Esophagus squamous epithelium (tissue), 5 donors: ENCODE measurements around the gene ZFAND3. TPM values are rescaled to one million over a fixed set of nuclear protein-coding genes. Genes with fewer than 3 reads are reported as not detected.
A peak's percentile ranks its signal among the peaks of the same experiment; 100 is the strongest.

Experiments used
- DNase-seq: peaks from one replicate; lab custom pipeline; 2025; lab: John Stamatoyannopoulos, UW
- H3K27ac ChIP-seq, 4 donors: fragments of 200-600 bp; sonication (generic); one replicate each; pipeline ENCODE4 v1.5.1; 2016 to 2019; ENCODE audit warnings: mild to moderate bottlenecking in 1 of 4
- H3K27me3 ChIP-seq, 4 donors: fragments of 200-600 bp; sonication (generic); 1 replicate in 3 of 4; 2 replicates in 1 of 4; pipeline versions ENCODE4 v1.5.1 to v1.6.0; 2017 to 2021; ENCODE audit warnings: antibody characterized with exemption in 1 of 4
- H3K36me3 ChIP-seq, 3 donors: fragments of 200-600 bp; sonication (generic); one replicate each; pipeline ENCODE4 v1.5.1; 2016 to 2019
- H3K4me1 ChIP-seq, 3 donors: fragments of 200-600 bp; sonication (generic); one replicate each; pipeline ENCODE4 v1.5.1; 2017 to 2019
- H3K4me3 ChIP-seq, 4 donors: fragments of 200-600 bp; sonication (generic); 1 replicate in 3 of 4; 2 replicates in 1 of 4; pipeline ENCODE4 v1.5.1; 2016 to 2019; ENCODE audit warnings: mild to moderate bottlenecking in 2 of 4, moderate library complexity in 1 of 4
- H3K9me3 ChIP-seq, 3 donors: fragments of 200-600 bp; sonication (generic); one replicate each; pipeline ENCODE4 v1.5.1; 2016 to 2019
- POLR2A ChIP-seq, 4 donors: fragments of 450-650 bp; IDR thresholded peaks; one replicate each; pipeline ENCODE4 v1.6.1; 2017; ENCODE audit warnings: antibody characterized with exemption in 4 of 4, mild to moderate bottlenecking in 4 of 4, moderate library complexity in 3 of 4
- WGBS, 2 donors: methylation state at CpG; one replicate each; pipeline ENCODE4 v1.1.5; 2018; 5-methylcytosine and 5-hydroxymethylcytosine counted together
- intact Hi-C: fragments of 100-400 bp; cut with DNase I; formaldehyde crosslinking; loops from one replicate; pipeline ENCODE4 v1.15.0; 2022
- total RNA-seq, 4 donors: library from RNA; depleted of rRNA; stranded (reverse); fragments of >200 nt; gene quantifications; one replicate each; pipeline ENCODE4 v1.1.0, GENCODE V29; 2016
- TF ChIP-seq, protein P1 (sequence below), 6 experiments: fragments of 450-650 bp in 4 of 6; fragments of 200-600 bp in 2 of 6; sonication (generic) in 2 of 6; IDR thresholded peaks; one replicate each; pipeline ENCODE4 v1.5.1; 2016 to 2019; ENCODE audit warnings: antibody characterized with exemption in 6 of 6, mild to moderate bottlenecking in 4 of 6, moderate library complexity in 4 of 6
- donor health status: DM: yes; HTN: yes; CAD: no.

ZFAND3 gene
- total RNA-seq, 4 donors from 2014 or later = 15.7 to 23.8 (median 20.9) TPM

DNA sequence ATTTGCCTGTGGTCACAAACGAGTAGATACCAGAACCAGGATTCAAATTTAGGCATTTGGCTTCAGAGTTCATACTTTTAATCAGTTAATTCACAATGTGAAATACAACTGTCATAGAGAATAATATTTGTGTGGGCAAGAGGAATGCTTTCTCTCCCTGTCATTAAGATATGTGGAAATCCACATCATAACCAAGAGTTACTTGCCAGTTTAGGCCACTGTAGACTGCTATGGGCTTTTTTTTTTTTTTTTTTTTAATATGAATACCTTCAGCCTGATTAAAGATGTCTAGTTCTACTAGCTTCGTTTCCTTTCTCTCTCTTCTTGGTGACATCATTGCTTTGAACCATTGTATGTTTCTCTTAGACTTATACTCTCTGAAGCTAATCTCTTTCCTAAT, 244.9 kb downstream of the ZFAND3 start:
- no peak for DNase-seq
- 63 to 74% methylated on average over 2 of the region's 2 CpGs for WGBS, 2 donors
- Histone ChIP-seq H3K9me3 (no peaks in the 10 kb centered on the region), H3K36me3 (peaks cover 3 to 50% (median 9%) of the 10 kb centered on the region in 3 donors), H3K27me3 (no peaks in the 10 kb centered on the region), H3K27ac (no peak overlapping the region), H3K4me3 (no peak overlapping the region), H3K4me1 (peaks cover 0 to 16% (median 0%) of the 10 kb centered on the region in 3 donors)
- TF ChIP-seq, protein P1, sequence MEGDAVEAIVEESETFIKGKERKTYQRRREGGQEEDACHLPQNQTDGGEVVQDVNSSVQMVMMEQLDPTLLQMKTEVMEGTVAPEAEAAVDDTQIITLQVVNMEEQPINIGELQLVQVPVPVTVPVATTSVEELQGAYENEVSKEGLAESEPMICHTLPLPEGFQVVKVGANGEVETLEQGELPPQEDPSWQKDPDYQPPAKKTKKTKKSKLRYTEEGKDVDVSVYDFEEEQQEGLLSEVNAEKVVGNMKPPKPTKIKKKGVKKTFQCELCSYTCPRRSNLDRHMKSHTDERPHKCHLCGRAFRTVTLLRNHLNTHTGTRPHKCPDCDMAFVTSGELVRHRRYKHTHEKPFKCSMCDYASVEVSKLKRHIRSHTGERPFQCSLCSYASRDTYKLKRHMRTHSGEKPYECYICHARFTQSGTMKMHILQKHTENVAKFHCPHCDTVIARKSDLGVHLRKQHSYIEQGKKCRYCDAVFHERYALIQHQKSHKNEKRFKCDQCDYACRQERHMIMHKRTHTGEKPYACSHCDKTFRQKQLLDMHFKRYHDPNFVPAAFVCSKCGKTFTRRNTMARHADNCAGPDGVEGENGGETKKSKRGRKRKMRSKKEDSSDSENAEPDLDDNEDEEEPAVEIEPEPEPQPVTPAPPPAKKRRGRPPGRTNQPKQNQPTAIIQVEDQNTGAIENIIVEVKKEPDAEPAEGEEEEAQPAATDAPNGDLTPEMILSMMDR (IDR thresholded peaks at IDR 0.05) = no peak
- no peak for TF ChIP-seq POLR2A (IDR thresholded peaks at IDR 0.05)
- intact Hi-C loops = no loop called here

- DNase-seq = no peak
- Histone ChIP-seq H3K4me3 (no peak overlapping the region), H3K27ac (no peak overlapping the region), H3K36me3 (peaks cover 3 to 50% (median 9%) of the 10 kb centered on the region in 3 donors), H3K9me3 (no peaks in the 10 kb centered on the region), H3K4me1 (peaks cover 0 to 16% (median 0%) of the 10 kb centered on the region in 3 donors), H3K27me3 (no peaks in the 10 kb centered on the region)
- intact Hi-C loops = no loop called here
- WGBS, 2 donors = 70 to 82% methylated on average over 2 of the region's 2 CpGs
- no peak for TF ChIP-seq POLR2A (IDR thresholded peaks at IDR 0.05)
- TF ChIP-seq, protein P1 (IDR thresholded peaks at IDR 0.05) = no peak
Measured at GRCh38 chr6:38065734-38066305, 246.3 kb downstream of the ZFAND3 start.

GRCh38 chr6:38067263-38067980, 247.9 kb downstream of the ZFAND3 start:
- Histone ChIP-seq H3K4me1 (peaks cover 0 to 16% (median 0%) of the 10 kb centered on the region in 3 donors), H3K36me3 (peaks cover 1 to 36% (median 1%) of the 10 kb centered on the region in 3 donors), H3K27me3 (no peaks in the 10 kb centered on the region), H3K9me3 (no peaks in the 10 kb centered on the region), H3K27ac (no peak overlapping the region), H3K4me3 (no peak overlapping the region)
- TF ChIP-seq, protein P1 (IDR thresholded peaks at IDR 0.05) = no peak
- no peak for TF ChIP-seq POLR2A (IDR thresholded peaks at IDR 0.05)
- no peak for DNase-seq
- intact Hi-C loops = no loop called here
- WGBS, 2 donors = 59 to 67% methylated on average over 2 of the region's 2 CpGs

DNA sequence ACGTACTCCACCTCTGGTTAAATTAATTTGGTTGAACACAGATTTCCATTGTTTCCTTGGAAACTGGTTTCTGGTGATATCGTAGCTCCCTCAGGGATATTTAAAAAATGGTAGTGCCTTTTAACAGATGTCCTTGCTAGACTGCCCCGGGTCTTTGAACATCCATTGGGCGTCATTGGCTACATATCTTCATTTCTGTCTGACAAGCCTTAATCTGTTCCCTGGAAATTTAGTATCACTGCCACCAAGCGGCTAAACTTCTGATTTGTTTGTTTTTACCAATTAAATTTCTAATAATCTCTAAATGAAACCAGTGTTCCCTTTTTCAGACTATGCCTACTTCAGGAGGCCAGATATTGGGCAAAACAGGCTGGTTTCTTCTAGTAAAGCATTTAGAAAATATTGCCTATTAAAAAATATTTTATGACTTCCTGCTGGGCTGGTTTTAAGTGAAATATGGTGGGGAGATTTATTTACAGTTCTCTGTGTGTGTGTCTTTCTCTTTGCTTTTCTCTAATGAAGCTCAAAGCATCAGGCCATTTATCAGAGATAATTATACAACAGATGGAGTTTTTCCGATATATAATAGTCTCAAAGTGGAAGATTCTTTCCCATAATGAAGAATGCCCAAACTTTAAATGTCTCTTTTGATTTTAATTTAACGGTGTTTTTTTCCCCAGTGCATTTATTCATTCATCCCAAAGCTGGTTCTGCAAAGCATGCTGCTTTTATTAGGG, 249.5 kb downstream of the ZFAND3 start:
- Histone ChIP-seq H3K9me3 (no peaks in the 10 kb centered on the region), H3K27ac (no peak overlapping the region), H3K27me3 (no peaks in the 10 kb centered on the region), H3K4me1 (peaks cover 0 to 16% (median 0%) of the 10 kb centered on the region in 3 donors), H3K4me3 (no peak overlapping the region), H3K36me3 (peaks cover 0 to 20% (median 0%) of the 10 kb centered on the region in 3 donors)
- no peak for DNase-seq
- intact Hi-C loops = no loop called here
- TF ChIP-seq POLR2A (IDR thresholded peaks at IDR 0.05) = no peak
- TF ChIP-seq, protein P1 (IDR thresholded peaks at IDR 0.05) = peak in 1 of 6 experiments; percentile 9
- whole genome bisulfite sequencing, 2 donors = 68 to 74% methylated on average over 7 of the region's 7 CpGs
